ENCODE measurements around the gene MYORG. TPM values are rescaled to one million over a fixed set of nuclear protein-coding genes. Genes with fewer than 3 reads are reported as not detected.

MYORG gene
- total RNA-seq, 1 experiment from 2014 or later: 5.6 TPM

GRCh38 chr9:34406219-34406618 is 29.5 kb upstream of the MYORG start:
- no peak overlapping the region for H3K4me3 Mint-ChIP-seq
- H3K4me1 ChIP-seq (ENCODE audit: insufficient read depth, low read length): no peaks in the 10 kb centered on the region
- no peak overlapping the region for H3K9ac ChIP-seq (ENCODE audit: extremely low read depth, insufficient read length, low read length)
- no peak for DNase-seq
- no peak overlapping the region for H2BK12ac ChIP-seq (ENCODE audit: insufficient read length, low read depth, low read length)
- no peak for TF ChIP-seq CTCF (conservative IDR thresholded peaks at IDR 0.05)
- no peaks in the 10 kb centered on the region for H3K9me3 Mint-ChIP-seq
- no peak overlapping the region for H3T11ph ChIP-seq (ENCODE audit: low read length)
- no peak overlapping the region for H3K4ac ChIP-seq (ENCODE audit: low read depth, low read length)
- H3K79me1 ChIP-seq (ENCODE audit: insufficient read depth, low read depth, low read length, poor library complexity, severe bottlenecking): no peaks in the 10 kb centered on the region
- H3K27me3 ChIP-seq (ENCODE audit: insufficient read depth, low read length): no peaks in the 10 kb centered on the region
- H2AFZ ChIP-seq (ENCODE audit: low read length): no peak overlapping the region
- WGBS (ENCODE audit: extremely low coverage, insufficient read length, low lambda C conversion rate): no CpG with 5 or more reads among the region's 1 CpG
- H4K91ac ChIP-seq (ENCODE audit: insufficient read length, low read depth, low read length): no peak overlapping the region
- H2BK20ac ChIP-seq (ENCODE audit: low read depth, low read length, poor library complexity, severe bottlenecking): no peak overlapping the region
- no peaks in the 10 kb centered on the region; a peak in 1 of 7 replicates for H3K36me3 Mint-ChIP-seq (ENCODE audit: insufficient read depth in 1 of 3, low read depth in 3 of 3)
- no peak overlapping the region for H3K56ac ChIP-seq (ENCODE audit: insufficient read length, low read depth, low read length)
- no peak overlapping the region for H2BK15ac ChIP-seq (ENCODE audit: low read depth, low read length)
- no peak overlapping the region for H3K23ac ChIP-seq (ENCODE audit: insufficient read length, low read depth, low read length)
- no peak overlapping the region for H4K8ac ChIP-seq (replicated peaks; ENCODE audit: insufficient read length, low read depth, low read length)
- no peak overlapping the region for H3K27ac Mint-ChIP-seq
- no peaks in the 10 kb centered on the region for H3K27me3 Mint-ChIP-seq (ENCODE audit: low read depth)
- no peaks in the 10 kb centered on the region for H3K23me2 ChIP-seq (ENCODE audit: insufficient read length, low read depth, low read length, poor library complexity, severe bottlenecking)
- H2AK5ac ChIP-seq (ENCODE audit: insufficient read length, low read length): no peak overlapping the region
- H3K27ac ChIP-seq (ENCODE audit: insufficient read length, low read depth, low read length): no peak overlapping the region
- H3K79me2 ChIP-seq (ENCODE audit: insufficient read depth, low read length): no peaks in the 10 kb centered on the region
- H3K4me2 ChIP-seq (ENCODE audit: insufficient read depth, insufficient read length, low read length): no peak overlapping the region
- no peak overlapping the region for H3K14ac ChIP-seq (ENCODE audit: insufficient read depth, low read length)
- H2BK5ac ChIP-seq (ENCODE audit: insufficient read length, low read length): no peak overlapping the region
- no peaks in the 10 kb centered on the region for H4K20me1 ChIP-seq (ENCODE audit: control insufficient read depth, insufficient read depth, insufficient read length)
- H3K4me1 Mint-ChIP-seq: no peaks in the 10 kb centered on the region
- H3K9me3 ChIP-seq (ENCODE audit: control insufficient read depth, low read depth, low read length): no peaks in the 10 kb centered on the region
- no peak overlapping the region for H4K5ac ChIP-seq (ENCODE audit: insufficient read length, low read depth, low read length)
- H3K18ac ChIP-seq (ENCODE audit: insufficient read length, low read depth, low read length): no peak overlapping the region
- no peak overlapping the region for H2BK120ac ChIP-seq (ENCODE audit: low read depth, low read length, poor library complexity, severe bottlenecking)

All from H9 (cell line).